ENCODE results near the gene PNPLA5.

Gene PNPLA5

DNA sequence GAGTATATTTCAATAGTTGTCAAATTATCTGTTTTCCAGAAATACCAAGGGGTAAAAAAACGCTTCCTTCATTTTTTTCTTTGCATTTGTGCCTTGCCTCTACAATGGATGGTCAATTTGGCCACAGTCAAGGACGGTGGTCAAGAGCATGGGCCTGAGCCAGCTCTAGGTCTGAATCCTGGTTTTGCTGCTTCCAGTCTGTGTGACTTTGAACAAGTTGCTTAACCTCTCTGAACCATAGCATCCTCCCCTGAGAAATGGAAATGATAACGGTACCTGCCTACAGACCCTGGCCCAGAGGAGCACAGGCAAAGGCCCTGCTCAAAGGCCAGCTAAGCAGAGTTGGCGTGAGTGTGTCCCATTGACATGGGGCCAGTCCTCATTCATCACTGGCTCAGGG, 3.1 kb downstream of the PNPLA5 start:
- Histone ChIP-seq H3K27me3 (peaks cover 29% of the 10 kb centered on the region), H3K36me3 (no peaks in the 10 kb centered on the region), H3K4me1 (no peaks in the 10 kb centered on the region), H3K4me3 (ENCODE audit: low read depth, low read length) (no peak overlapping the region), H3K9me3 (no peaks in the 10 kb centered on the region)
- DNase-seq = no peak
- TF ChIP-seq, protein P1, sequence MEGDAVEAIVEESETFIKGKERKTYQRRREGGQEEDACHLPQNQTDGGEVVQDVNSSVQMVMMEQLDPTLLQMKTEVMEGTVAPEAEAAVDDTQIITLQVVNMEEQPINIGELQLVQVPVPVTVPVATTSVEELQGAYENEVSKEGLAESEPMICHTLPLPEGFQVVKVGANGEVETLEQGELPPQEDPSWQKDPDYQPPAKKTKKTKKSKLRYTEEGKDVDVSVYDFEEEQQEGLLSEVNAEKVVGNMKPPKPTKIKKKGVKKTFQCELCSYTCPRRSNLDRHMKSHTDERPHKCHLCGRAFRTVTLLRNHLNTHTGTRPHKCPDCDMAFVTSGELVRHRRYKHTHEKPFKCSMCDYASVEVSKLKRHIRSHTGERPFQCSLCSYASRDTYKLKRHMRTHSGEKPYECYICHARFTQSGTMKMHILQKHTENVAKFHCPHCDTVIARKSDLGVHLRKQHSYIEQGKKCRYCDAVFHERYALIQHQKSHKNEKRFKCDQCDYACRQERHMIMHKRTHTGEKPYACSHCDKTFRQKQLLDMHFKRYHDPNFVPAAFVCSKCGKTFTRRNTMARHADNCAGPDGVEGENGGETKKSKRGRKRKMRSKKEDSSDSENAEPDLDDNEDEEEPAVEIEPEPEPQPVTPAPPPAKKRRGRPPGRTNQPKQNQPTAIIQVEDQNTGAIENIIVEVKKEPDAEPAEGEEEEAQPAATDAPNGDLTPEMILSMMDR (IDR thresholded peaks at IDR 0.05; ENCODE audit: low read depth, low read length) = no peak

DNA sequence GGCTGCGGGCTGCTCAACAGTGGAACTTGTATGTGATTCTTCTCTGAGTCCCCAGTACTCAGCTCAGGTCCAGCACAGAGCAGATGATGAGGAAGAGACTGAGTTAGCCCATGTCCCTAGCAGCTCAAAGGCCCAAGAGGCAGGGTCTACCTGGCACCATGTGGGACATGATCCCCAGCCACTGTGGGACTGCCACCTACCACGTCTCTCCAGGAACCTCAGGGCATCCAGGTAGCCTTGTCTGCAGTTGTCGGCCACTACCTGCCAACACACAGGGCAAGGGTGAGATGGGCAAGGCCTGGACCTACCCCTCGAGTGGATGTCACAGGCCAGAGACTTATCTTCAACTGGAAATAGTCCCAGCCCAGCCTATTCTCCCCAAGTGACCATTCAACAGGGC, 4.4 kb downstream of the PNPLA5 start:
- Histone ChIP-seq H3K4me1 (no peaks in the 10 kb centered on the region), H3K27me3 (peaks cover 26% of the 10 kb centered on the region), H3K9me3 (no peaks in the 10 kb centered on the region), H3K36me3 (no peaks in the 10 kb centered on the region), H3K4me3 (ENCODE audit: low read depth, low read length) (no peak overlapping the region)
- TF ChIP-seq, protein P1 (IDR thresholded peaks at IDR 0.05; ENCODE audit: low read depth, low read length) = no peak
- DNase-seq = no peak

DNA sequence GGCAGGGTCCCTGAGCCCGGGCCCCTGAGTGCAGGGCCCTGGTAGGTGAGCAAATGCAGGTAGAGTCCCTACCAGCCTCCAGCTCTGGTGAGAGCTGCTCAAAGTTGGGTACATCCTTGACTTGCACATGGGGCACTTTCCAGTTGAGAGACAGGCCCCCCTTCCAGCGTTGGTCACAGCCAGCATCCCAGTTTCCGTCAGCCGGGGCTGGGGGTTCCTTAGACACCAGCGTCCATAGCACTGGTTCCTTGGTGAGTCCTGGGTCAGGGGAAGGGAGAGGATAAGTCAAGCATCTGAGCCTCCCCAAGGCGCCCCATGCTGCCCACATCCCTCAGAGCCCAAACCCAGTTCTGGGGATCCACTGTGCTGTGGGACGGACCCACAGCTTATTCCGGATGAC, 5.6 kb downstream of the PNPLA5 start:
- H3K36me3 ChIP-seq = no peaks in the 10 kb centered on the region
- no peaks in the 10 kb centered on the region for H3K9me3 ChIP-seq
- TF ChIP-seq, protein P1 (IDR thresholded peaks at IDR 0.05; ENCODE audit: low read depth, low read length) = no peak
- peaks cover 15% of the 10 kb centered on the region for H3K27me3 ChIP-seq
- DNase-seq = no peak
- no peak overlapping the region for H3K4me3 ChIP-seq (ENCODE audit: low read depth, low read length)
- H3K4me1 ChIP-seq = no peaks in the 10 kb centered on the region

DNA sequence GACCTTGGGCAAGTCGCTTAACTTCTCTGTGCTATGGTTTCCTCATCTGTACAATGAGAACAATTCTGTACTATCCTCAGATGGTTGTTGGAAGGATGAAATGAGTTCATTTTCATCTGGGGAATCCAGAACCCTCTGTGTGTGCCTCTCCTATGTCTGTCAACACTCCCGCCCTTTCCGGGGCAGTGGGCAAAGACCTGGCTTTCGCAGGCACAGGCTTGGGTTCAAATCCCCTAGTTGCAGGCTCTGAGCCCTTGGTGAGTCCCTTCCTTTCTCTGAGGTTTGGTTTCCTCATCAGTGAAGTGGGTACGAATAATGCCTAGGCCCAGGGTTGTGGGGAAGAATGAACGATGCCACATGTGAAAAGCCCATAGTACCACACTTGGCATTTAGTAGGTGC, 6.0 kb downstream of the PNPLA5 start:
- Histone ChIP-seq H3K27me3 (peaks cover 10% of the 10 kb centered on the region), H3K4me3 (ENCODE audit: low read depth, low read length) (no peak overlapping the region), H3K36me3 (no peaks in the 10 kb centered on the region), H3K9me3 (no peaks in the 10 kb centered on the region), H3K4me1 (no peaks in the 10 kb centered on the region)
- TF ChIP-seq, protein P1 (IDR thresholded peaks at IDR 0.05; ENCODE audit: low read depth, low read length) = no peak
- no peak for DNase-seq

DNA sequence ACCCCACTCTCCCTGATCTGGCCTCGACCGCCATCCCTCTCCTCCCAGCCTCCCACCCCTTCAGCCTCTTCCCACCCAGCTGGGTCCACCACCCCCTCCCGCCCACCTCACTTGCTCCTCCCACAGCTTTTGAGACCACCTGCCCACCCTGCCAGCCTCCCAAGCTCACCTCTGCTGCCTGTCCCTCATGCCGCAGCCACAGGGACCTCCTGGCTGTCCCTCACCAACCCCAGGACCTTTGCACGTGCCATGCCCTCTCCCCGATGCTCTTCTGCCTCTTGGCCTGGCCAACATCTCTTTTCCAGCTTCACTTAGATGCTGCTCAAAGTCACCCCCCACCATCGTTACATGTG, 6.5 kb downstream of the PNPLA5 start:
- Histone ChIP-seq H3K4me3 (ENCODE audit: low read depth, low read length) (no peak overlapping the region), H3K27me3 (peaks cover 5% of the 10 kb centered on the region), H3K36me3 (no peaks in the 10 kb centered on the region), H3K9me3 (no peaks in the 10 kb centered on the region), H3K4me1 (no peaks in the 10 kb centered on the region)
- TF ChIP-seq, protein P1 (IDR thresholded peaks at IDR 0.05; ENCODE audit: low read depth, low read length) = no peak
- DNase-seq = no peak

DNA sequence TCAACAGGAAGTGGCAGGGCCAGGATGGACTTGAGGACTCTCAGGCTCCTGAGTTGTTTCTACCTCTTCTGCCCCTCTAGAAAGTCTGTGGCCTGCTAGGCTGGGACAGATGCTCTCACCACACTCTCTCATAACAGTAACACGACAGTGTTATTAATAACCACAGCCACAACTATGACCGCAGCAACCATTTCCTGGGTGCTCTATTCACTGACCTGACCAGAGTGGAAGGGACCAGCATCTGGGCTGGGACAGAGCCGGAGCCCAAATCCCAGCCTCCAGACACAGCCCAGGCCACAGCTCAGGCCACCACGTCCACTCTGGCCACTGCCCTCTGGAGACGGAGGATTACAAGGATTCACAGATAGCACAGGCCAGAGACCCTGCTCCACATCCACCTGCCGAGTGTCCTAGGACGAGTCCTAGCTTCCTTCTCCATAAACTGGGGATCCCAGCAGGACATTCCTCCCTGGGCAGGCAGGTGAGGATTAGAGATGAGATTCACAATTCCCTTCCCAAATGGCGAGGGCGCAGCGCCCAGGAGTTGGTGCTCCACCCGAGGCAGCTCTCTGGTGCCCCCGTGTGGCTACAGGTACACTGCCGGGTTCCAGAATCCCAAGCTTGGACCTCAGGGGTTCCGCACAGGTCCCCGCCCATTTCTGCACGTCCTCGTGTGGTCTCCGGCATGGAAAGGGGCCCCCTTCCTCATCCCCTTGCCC, 7.1 kb downstream of the PNPLA5 start:
- Histone ChIP-seq H3K9me3 (no peaks in the 10 kb centered on the region), H3K4me1 (no peaks in the 10 kb centered on the region), H3K27me3 (no peaks in the 10 kb centered on the region), H3K4me3 (ENCODE audit: low read depth, low read length) (no peak overlapping the region), H3K36me3 (no peaks in the 10 kb centered on the region)
- peak; percentile 82 for DNase-seq
- TF ChIP-seq, protein P1 (IDR thresholded peaks at IDR 0.05; ENCODE audit: low read depth, low read length) = peak; percentile 88

Measured in BE2C (cell line).